HUES64 (cell line): Measurements from ENCODE around the gene SLC25A4.
"Not testable (repeated sequence)": the region's sequence is repeated elsewhere in the genome, so short reads cannot be mapped to it uniquely, and the experiment has no call there.

Experiments used
- H3K27ac ChIP-seq: 2 replicates; pipeline ENCODE4 v1.7.0; 2013; ENCODE audit warnings: low read depth, low read length, inconsistent platforms
- H3K27me3 ChIP-seq: 2 replicates; pipeline ENCODE4 v1.6.1; 2013; ENCODE audit warnings: mild to moderate bottlenecking, low read length; ENCODE audit not compliant: insufficient read depth
- H3K36me3 ChIP-seq: 2 replicates; pipeline ENCODE4 v1.6.1; 2013; ENCODE audit warnings: mild to moderate bottlenecking, low read length; ENCODE audit not compliant: insufficient read depth
- H3K4me1 ChIP-seq: 2 replicates; pipeline ENCODE4 v1.6.1; 2013; ENCODE audit warnings: mild to moderate bottlenecking, low read length, moderate library complexity; ENCODE audit not compliant: insufficient read depth
- H3K4me3 ChIP-seq: 2 replicates; pipeline ENCODE4 v1.5.1; 2013; ENCODE audit warnings: mild to moderate bottlenecking, low read length, moderate library complexity
- H3K9ac ChIP-seq: 2 replicates; pipeline ENCODE4 v1.6.1; 2013; ENCODE audit warnings: mild to moderate bottlenecking, low read depth, low read length
- H3K9me3 ChIP-seq: 2 replicates; pipeline ENCODE4 v1.6.1; 2013; ENCODE audit warnings: low read depth, low read length; ENCODE audit not compliant: insufficient read depth
- WGBS: fragments of 150-250, 120-280 bp; methylation state at CpG from one replicate; pipeline ENCODE4 v1.1.7; 2013; ENCODE audit warnings: missing lambda C conversion rate; 5-methylcytosine and 5-hydroxymethylcytosine counted together

SLC25A4 gene

DNA sequence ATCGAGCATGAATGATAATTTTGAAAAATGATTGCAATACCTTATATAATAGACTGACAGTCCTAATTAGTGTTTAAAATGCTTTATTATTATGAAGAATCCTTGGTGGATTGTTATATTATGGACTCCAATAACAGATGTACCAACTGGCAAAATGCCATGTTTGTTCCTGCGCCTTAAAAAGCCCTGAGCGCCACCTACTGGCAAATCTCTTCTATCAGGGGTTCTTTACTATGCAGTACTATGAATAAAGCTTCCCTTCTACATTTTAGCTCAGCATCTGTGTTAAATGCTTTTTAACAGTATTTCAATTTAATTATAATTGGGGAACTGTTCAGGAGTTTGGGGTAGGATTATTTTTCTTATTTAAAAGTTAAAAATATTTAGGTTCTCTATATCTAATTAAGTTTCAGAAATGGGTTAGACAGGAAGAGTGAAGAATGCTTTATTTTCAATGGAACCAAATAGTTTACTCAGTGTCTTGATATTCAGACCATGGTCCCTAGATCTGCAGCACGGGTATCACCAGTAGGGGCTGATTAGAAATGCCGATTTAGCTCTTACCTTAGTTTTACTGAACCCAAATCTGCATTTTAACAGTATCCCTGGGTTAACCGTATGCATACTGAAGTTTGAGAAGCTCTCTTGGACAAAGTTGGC lies 40.7 kb downstream of the SLC25A4 start:
- 46% methylated on average over 5 of the region's 6 CpGs for WGBS

GRCh38 chr4:185186769-185187168 lies 43.7 kb downstream of the SLC25A4 start:
- Histone ChIP-seq H3K9ac (no peak overlapping the region), H3K9me3 (no peaks in the 10 kb centered on the region), H3K4me1 (peaks cover 12% of the 10 kb centered on the region), H3K27ac (no peak overlapping the region), H3K4me3 (no peak overlapping the region), H3K36me3 (peaks cover 36% of the 10 kb centered on the region), H3K27me3 (no peaks in the 10 kb centered on the region)
- 83% methylated on average over 1 of the region's 3 CpGs for whole genome bisulfite sequencing

More for the DNA sequence above, 40.7 kb downstream of the SLC25A4 start:
- Histone ChIP-seq H3K36me3 (peaks cover 14% of the 10 kb centered on the region), H3K4me1 (peaks cover 15% of the 10 kb centered on the region), H3K9me3 (no peaks in the 10 kb centered on the region), H3K27ac (no peak overlapping the region), H3K9ac (no peak overlapping the region), H3K27me3 (no peaks in the 10 kb centered on the region), H3K4me3 (no peak overlapping the region)

DNA sequence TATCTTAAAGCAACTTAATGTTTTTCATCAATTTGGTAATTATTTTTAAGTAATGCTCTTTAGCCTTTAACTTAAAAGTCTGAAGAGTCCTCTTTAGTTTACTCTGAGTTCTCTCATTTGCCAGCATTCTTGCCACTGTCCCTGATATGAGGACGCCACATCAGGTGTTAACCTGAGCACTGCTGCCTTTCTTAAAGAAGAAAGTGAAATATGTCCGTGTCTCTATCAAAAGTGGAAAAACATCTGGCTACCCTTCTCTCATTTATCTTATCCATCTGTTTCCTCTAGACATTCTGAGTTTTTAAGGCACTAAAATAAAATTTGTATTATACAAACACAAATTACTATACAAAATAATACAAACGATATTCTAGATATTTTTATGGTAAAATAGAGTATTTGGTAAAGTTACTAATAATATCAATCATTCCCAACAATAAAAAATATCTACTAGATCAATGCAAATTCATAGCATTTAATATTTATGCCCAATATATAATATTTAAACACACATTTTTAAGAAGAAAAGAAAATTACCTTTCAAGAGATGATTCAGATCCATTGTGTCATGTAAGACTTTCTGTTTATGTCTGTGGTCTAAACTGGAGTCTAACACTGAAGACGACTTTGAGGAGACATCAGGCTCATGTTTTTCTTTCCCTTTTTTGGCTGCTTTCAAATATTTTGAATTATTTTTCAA lies 46.7 kb downstream of the SLC25A4 start:
- Histone ChIP-seq H3K4me3 (no peak overlapping the region), H3K9ac (no peak overlapping the region), H3K9me3 (no peaks in the 10 kb centered on the region), H3K27ac (no peak overlapping the region), H3K27me3 (no peaks in the 10 kb centered on the region), H3K36me3 (peaks cover 36% of the 10 kb centered on the region), H3K4me1 (no peaks in the 10 kb centered on the region)
- 95% methylated on average over 3 of the region's 4 CpGs for whole genome bisulfite sequencing

- Histone ChIP-seq H3K4me1 (no peaks in the 10 kb centered on the region), H3K36me3 (peaks cover 36% of the 10 kb centered on the region), H3K27me3 (no peaks in the 10 kb centered on the region), H3K9me3 (no peaks in the 10 kb centered on the region), H3K27ac (no peak overlapping the region), H3K9ac (no peak overlapping the region), H3K4me3 (no peak overlapping the region)
- WGBS = 92% methylated on average over 6 of the region's 6 CpGs
Measured at GRCh38 chr4:185190306-185190856, 47.3 kb downstream of the SLC25A4 start.

DNA sequence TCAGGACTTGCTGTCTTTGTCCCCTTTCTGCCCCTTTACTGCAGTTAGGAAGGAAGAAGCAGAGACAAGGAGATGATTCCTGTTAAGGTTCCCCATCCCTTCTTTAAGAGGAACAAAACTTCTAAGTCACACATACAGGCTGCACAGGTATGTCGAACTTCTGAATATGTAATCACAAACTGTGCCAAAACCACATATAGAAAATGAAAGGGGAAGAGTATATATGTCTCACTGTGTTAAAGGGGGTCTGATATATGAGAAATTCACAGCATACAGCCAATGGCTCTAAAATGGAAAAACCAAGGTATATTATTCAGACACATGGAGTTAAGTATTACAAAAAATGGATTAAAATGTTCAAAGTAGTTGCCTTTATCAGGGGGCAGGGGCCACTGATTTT lies 49.0 kb downstream of the SLC25A4 start:
- H3K9me3 ChIP-seq = no peaks in the 10 kb centered on the region
- WGBS = no CpG with 5 or more reads among the region's 1 CpG
- H3K27ac ChIP-seq = no peak overlapping the region
- no peaks in the 10 kb centered on the region for H3K27me3 ChIP-seq
- peaks cover 31% of the 10 kb centered on the region for H3K36me3 ChIP-seq
- H3K9ac ChIP-seq = no peak overlapping the region
- no peaks in the 10 kb centered on the region for H3K4me1 ChIP-seq
- no peak overlapping the region for H3K4me3 ChIP-seq

DNA sequence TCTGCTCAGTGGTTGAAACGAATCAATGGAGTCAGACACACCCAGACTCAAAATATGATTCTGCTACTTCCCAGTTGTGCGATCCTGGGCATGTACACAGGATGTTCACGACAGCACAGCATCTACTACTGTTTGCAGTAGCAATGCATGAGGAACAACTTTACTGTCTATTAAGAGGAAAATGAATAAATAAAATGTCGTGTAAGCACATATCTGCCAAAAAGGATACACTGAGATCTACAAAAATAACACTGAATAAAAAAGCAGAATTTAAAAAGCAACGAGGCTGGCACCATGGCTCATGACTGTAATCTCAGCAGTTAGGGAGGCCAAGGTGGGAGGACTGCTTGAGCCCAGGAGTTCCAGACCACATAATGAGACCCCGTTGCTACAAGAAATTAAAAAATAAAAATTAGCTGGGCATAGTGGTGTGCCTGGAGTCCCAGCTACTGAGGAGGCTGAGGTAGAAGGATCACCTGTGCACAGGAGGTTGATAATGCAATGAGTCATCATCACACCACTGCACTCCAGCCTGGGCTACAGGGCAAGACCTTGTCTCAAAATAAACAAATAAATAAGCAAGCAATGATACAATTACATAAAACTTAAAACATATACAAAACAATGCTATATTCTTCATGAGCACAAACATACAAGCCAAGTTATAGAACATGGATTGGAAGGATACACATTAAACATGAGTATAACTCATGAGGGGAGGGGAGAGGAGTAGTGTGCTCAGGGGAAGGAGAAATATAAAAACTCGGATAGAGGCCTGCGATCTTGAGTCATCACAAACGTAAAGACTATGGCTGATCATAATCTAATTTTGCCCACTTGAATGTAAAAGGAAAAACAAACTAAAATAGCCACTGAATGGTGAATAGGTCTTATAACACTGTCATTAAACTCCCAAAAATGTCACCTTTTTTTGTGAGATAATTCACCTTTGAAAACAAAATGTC lies 52.1 kb downstream of the SLC25A4 start:
- WGBS = 96% methylated on average over 8 of the region's 9 CpGs
- no peaks in the 10 kb centered on the region for H3K9me3 ChIP-seq

GRCh38 chr4:185196437-185196836 lies 53.4 kb downstream of the SLC25A4 start:
- H3K27me3 ChIP-seq = no peaks in the 10 kb centered on the region
- H3K4me3 ChIP-seq = no peak overlapping the region
- H3K27ac ChIP-seq = no peak overlapping the region
- H3K9ac ChIP-seq = no peak overlapping the region
- WGBS = 95% methylated on average over 1 of the region's 2 CpGs
- no peaks in the 10 kb centered on the region for H3K9me3 ChIP-seq
- H3K36me3 ChIP-seq = peaks cover 4% of the 10 kb centered on the region; the same call in 1 of the 2 replicates
- H3K4me1 ChIP-seq = peaks cover 2% of the 10 kb centered on the region

More for the DNA sequence above, 52.1 kb downstream of the SLC25A4 start:
- H3K27me3 ChIP-seq = no peaks in the 10 kb centered on the region
- peaks cover 11% of the 10 kb centered on the region for H3K36me3 ChIP-seq
- no peak overlapping the region for H3K9ac ChIP-seq
- no peaks in the 10 kb centered on the region for H3K4me1 ChIP-seq
- H3K4me3 ChIP-seq = no peak overlapping the region
- H3K27ac ChIP-seq = no peak overlapping the region

DNA sequence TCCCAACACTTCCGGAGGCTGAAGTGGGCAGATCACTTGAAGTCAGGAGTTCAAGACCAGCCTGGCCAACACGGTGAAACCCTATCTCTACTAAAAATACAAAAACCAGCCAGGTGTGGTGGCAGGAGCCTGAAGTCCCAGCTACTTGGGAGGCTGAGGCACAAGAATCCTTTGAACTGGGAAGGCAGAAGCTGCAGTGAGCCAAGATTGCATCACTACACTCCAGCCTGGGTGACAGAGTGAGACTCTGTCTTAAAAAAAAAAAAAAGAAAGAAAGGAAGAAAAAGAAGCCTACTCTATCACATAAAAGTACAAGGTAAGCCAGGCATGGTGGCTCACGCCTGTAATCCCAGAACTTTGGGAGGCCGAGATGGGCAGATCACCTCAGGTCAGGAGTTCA lies 55.1 kb downstream of the SLC25A4 start:
- not testable (repeated sequence) for H3K27me3 ChIP-seq

More for the DNA sequence above, 55.1 kb downstream of the SLC25A4 start:
- H3K4me3 ChIP-seq, H3K9ac ChIP-seq, H3K27ac ChIP-seq, H3K36me3 ChIP-seq, H3K9me3 ChIP-seq: not testable (repeated sequence)
- peaks cover 18% of the 10 kb centered on the region for H3K4me1 ChIP-seq
- 93% methylated on average over 4 of the region's 4 CpGs for WGBS
